RWPE2 (cell line): ENCODE measurements around the gene ATP2A3.

Source experiments
- ATAC-seq: fragments of 200-7000 bp; cut with Tn5 transposase; 3 replicates; pipeline ENCODE4 v1.9.1; 2021; ENCODE audit warnings: low read depth
- DNase-seq: peaks from one replicate; pipeline ENCODE4 v3.0.0-alpha.2; 2020; ENCODE audit warnings: low spot score
- H3K27ac ChIP-seq: fragments of 450-650 bp; 2 replicates; pipeline ENCODE4 v1.5.1; 2017; ENCODE audit warnings: mild to moderate bottlenecking; ENCODE audit not compliant: poor library complexity, severe bottlenecking
- H3K27me3 ChIP-seq: fragments of 250-450 bp; sonication (Bioruptor Pico); 2 replicates; pipeline ENCODE4 v1.5.1; 2021; ENCODE audit warnings: mild to moderate bottlenecking, moderate library complexity; ENCODE audit not compliant: insufficient read depth, poor library complexity, severe bottlenecking
- H3K36me3 ChIP-seq: fragments of 250-450 bp; sonication (Bioruptor Pico); 2 replicates; pipeline ENCODE4 v1.5.1; 2020; ENCODE audit warnings: low read depth, mild to moderate bottlenecking, moderate library complexity
- H3K4me1 ChIP-seq: fragments of 250-450 bp; sonication (Bioruptor Pico); 2 replicates; pipeline ENCODE4 v1.5.1; 2021; ENCODE audit warnings: mild to moderate bottlenecking, moderate library complexity; ENCODE audit not compliant: insufficient read depth, poor library complexity, severe bottlenecking
- H3K4me3 ChIP-seq: fragments of 250-450 bp; sonication (Bioruptor Pico); 2 replicates; pipeline ENCODE4 v1.5.1; 2021; ENCODE audit warnings: mild to moderate bottlenecking, moderate library complexity; ENCODE audit not compliant: severe bottlenecking
- H3K9me3 ChIP-seq: fragments of 250-450 bp; sonication (Bioruptor Pico); 2 replicates; pipeline ENCODE4 v1.5.1; 2021; ENCODE audit warnings: mild to moderate bottlenecking, moderate library complexity; ENCODE audit not compliant: severe bottlenecking
- TF ChIP-seq, protein P1 (sequence below): fragments of 450-650 bp; IDR thresholded peaks from one replicate; pipeline ENCODE4 v1.5.1; 2017; ENCODE audit warnings: mild to moderate bottlenecking, moderate library complexity; ENCODE audit not compliant: poor library complexity, severe bottlenecking

The ATP2A3 gene

DNA sequence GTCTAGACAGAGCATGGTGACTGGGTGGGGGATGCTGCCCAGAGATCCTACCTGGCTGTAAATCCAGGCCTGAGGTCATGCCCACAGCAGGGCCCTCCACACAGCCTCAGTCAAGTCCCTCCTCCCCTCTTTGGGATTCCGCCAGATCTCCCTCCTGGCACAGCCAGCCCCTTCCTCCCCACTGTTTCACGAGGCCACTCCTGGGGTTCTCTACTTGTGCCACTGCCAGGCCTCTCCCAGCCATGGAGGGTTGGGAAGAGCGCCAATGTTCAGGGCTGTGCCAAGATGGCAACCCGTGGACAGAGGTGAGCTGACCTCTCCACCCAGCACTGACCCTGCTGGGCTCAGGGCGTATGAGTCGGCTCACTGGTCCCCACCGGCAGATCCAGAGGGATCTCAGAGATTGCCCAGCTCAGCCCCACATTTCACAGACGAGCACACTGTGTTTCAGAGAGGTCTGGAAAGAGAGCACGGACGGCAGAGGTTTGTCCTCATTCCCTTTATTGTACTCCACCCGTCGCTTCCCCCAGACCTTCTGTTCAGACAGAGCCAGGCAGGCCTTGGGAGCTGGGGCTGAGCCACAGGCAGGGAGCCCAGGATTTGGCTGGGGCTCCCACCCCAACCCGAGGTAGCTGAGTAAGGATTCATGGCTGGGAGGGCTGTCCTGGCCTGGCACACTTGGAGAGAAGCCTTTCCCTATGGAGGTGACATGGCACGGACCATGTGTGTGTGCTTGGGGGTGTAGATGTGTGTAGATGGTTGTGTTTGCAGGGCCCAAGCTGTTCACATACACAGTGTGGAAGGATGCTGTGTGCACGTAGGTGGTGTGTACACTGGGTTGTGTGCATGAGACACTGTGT lies 67.9 kb downstream of the ATP2A3 start:
- no peaks in the 10 kb centered on the region for H3K36me3 ChIP-seq
- no peaks in the 10 kb centered on the region for H3K9me3 ChIP-seq
- no peak overlapping the region for H3K4me3 ChIP-seq
- H3K27me3 ChIP-seq: no peaks in the 10 kb centered on the region
- H3K4me1 ChIP-seq: peaks cover 9% of the 10 kb centered on the region
- no peak overlapping the region for H3K27ac ChIP-seq
- DNase-seq (no peak), ATAC-seq (no peak)
- TF ChIP-seq, protein P1, sequence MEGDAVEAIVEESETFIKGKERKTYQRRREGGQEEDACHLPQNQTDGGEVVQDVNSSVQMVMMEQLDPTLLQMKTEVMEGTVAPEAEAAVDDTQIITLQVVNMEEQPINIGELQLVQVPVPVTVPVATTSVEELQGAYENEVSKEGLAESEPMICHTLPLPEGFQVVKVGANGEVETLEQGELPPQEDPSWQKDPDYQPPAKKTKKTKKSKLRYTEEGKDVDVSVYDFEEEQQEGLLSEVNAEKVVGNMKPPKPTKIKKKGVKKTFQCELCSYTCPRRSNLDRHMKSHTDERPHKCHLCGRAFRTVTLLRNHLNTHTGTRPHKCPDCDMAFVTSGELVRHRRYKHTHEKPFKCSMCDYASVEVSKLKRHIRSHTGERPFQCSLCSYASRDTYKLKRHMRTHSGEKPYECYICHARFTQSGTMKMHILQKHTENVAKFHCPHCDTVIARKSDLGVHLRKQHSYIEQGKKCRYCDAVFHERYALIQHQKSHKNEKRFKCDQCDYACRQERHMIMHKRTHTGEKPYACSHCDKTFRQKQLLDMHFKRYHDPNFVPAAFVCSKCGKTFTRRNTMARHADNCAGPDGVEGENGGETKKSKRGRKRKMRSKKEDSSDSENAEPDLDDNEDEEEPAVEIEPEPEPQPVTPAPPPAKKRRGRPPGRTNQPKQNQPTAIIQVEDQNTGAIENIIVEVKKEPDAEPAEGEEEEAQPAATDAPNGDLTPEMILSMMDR: no peak

DNA sequence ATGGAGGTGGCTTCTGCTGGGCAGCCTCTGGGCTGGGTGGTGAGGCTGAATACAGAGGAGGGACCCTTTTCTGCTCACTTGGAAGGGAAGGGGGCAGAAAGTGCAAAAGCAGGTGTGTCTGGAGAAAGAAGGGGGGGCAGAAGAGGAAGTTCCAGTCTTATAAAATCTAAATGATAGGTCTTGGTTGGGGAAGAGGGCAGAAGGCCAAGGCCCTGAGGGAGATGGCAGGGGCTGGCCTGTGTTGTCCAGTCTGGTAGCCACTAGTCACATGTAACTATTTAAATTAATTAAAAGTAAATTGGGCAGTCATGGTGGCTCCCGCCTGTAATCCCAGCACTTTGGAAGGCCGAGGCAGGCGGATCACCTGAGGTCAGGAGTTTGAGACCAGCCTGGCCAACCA lies 68.9 kb downstream of the ATP2A3 start:
- H3K27me3 ChIP-seq: no peaks in the 10 kb centered on the region

DNA sequence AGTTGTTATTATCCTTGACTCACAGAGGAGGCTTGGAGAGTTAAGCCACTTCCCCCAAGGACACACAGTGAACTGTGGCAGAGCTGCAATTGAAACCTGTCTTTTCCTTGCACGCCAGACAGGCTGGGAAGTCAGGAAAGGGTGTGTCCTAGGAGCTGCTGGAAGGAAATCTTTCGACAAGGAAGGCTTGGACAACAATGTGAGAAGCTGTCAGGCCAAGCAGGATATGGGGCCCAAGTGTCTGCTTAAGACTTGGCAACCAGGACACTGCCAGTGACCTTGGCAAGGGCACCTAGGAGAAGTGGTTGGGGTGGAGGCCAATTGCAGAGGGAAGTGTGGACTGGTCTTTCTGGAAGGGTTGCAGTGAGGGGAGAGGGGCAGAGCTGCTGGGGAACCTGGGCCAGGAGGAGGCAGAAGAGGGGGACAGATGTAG lies 69.3 kb downstream of the ATP2A3 start:
- TF ChIP-seq, protein P1: no peak
- ATAC-seq: peak; percentile 16; the same call in 2 of the 3 replicates
- no peaks in the 10 kb centered on the region for H3K36me3 ChIP-seq
- no peaks in the 10 kb centered on the region for H3K27me3 ChIP-seq
- DNase-seq: no peak
- no peak overlapping the region for H3K4me3 ChIP-seq
- H3K9me3 ChIP-seq: no peaks in the 10 kb centered on the region
- peaks cover 18% of the 10 kb centered on the region for H3K4me1 ChIP-seq
- H3K27ac ChIP-seq: peak overlapping the region; percentile 37

More for the DNA sequence above, 68.9 kb downstream of the ATP2A3 start:
- DNase-seq (no peak), ATAC-seq (no peak)
- Histone ChIP-seq H3K4me3 (no peak overlapping the region), H3K4me1 (peaks cover 14% of the 10 kb centered on the region), H3K27ac (peak overlapping the region; percentile 37), H3K9me3 (no peaks in the 10 kb centered on the region), H3K36me3 (no peaks in the 10 kb centered on the region)
- TF ChIP-seq, protein P1: no peak

DNA sequence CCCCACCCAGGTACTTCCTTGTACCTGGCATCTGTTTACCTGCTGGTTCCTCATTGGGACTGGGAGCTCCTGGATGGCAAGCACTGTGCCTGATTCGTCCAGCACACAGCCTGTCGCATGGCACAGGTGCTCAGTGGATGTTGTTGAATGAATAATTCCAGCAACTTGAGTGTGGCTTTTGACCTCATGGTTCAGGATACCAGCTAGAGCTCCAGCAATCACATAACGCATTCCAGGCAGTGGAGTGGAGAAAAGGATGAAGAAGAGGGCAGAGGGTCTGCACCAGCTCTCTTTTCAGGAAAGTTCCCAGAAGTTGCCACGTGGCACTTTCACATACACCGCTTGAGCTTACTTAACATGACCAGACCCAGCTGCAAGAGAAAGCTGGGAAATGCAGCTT lies 70.0 kb downstream of the ATP2A3 start:
- Histone ChIP-seq H3K27ac (peak overlapping the region; percentile 37), H3K4me3 (no peak overlapping the region), H3K36me3 (no peaks in the 10 kb centered on the region), H3K4me1 (peaks cover 25% of the 10 kb centered on the region), H3K27me3 (no peaks in the 10 kb centered on the region), H3K9me3 (no peaks in the 10 kb centered on the region)
- TF ChIP-seq, protein P1: no peak
- DNase-seq (no peak), ATAC-seq (no peak)

DNA sequence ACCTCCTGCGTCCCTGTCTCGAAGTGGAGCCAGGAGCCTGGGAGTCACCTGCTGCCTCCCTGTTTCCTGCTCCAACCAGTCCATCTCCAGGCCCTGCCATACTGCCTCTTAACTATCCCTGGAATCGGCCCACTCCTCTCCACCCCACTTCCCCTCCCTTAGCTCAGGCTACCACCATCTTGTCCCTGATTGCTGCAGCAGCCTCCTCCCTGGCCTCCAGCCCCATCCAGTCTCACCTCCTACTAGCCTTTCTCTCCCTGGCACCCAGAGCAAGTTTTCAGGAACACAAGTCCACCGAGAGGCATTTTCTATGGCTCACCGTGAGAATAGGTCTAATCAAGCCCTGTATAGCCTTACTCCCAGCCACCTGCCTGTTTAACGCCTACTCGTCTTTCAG lies 70.5 kb downstream of the ATP2A3 start:
- Histone ChIP-seq H3K27ac (peak overlapping the region; percentile 78), H3K36me3 (no peaks in the 10 kb centered on the region), H3K9me3 (no peaks in the 10 kb centered on the region), H3K4me1 (peaks cover 30% of the 10 kb centered on the region), H3K4me3 (no peak overlapping the region), H3K27me3 (no peaks in the 10 kb centered on the region)
- no peak for ATAC-seq
- TF ChIP-seq, protein P1: no peak
- no peak for DNase-seq
